ENCODE data around the gene MID2.
"Not testable (repeated sequence)": the region's sequence is repeated elsewhere in the genome, so short reads cannot be mapped to it uniquely, and the experiment has no call there.

The MID2 gene

GRCh38 chrX:107842715-107843400 is 17.2 kb downstream of the MID2 start:
- DNase-seq (ENCODE audit: low spot score): no peak

- no peak for DNase-seq (ENCODE audit: low spot score)
These were observed 20.0 kb downstream of the MID2 start for GRCh38 chrX:107845625-107846024.

- DNase-seq (ENCODE audit: low spot score): no peak
These were observed 22.9 kb downstream of the MID2 start for GRCh38 chrX:107848591-107848990.

- DNase-seq (ENCODE audit: low spot score): no peak
These were observed 24.2 kb downstream of the MID2 start for GRCh38 chrX:107849747-107850421.

- no peak for DNase-seq (ENCODE audit: low spot score)
These were observed 24.7 kb downstream of the MID2 start for GRCh38 chrX:107850422-107850765.

GRCh38 chrX:107851215-107851614 is 25.5 kb downstream of the MID2 start:
- DNase-seq (ENCODE audit: low spot score): no peak

- DNase-seq (ENCODE audit: low spot score): not testable (repeated sequence)
These were observed 26.0 kb downstream of the MID2 start for GRCh38 chrX:107851665-107852064.

- no peak for DNase-seq (ENCODE audit: low spot score)
These were observed 30.6 kb downstream of the MID2 start for GRCh38 chrX:107856289-107856688.

- not testable (repeated sequence) for DNase-seq (ENCODE audit: low spot score)
These were observed 31.4 kb downstream of the MID2 start for GRCh38 chrX:107857041-107857440.

- DNase-seq (ENCODE audit: low spot score): no peak
These were observed 32.2 kb downstream of the MID2 start for GRCh38 chrX:107857837-107858236.

GRCh38 chrX:107861056-107861455 is 35.4 kb downstream of the MID2 start:
- DNase-seq (ENCODE audit: low spot score): no peak

GRCh38 chrX:107871136-107871535 is 45.5 kb downstream of the MID2 start:
- DNase-seq (ENCODE audit: low spot score): no peak

GRCh38 chrX:107878106-107878505 is 52.4 kb downstream of the MID2 start:
- DNase-seq (ENCODE audit: low spot score): no peak

GRCh38 chrX:107880054-107880610 is 54.5 kb downstream of the MID2 start:
- DNase-seq (ENCODE audit: low spot score): no peak

GRCh38 chrX:107894038-107894437 is 68.4 kb downstream of the MID2 start:
- DNase-seq (ENCODE audit: low spot score): peak; percentile 36

GRCh38 chrX:107902721-107903120 is 77.1 kb downstream of the MID2 start:
- DNase-seq (ENCODE audit: low spot score): no peak

- DNase-seq (ENCODE audit: low spot score): no peak
These were observed 79.7 kb downstream of the MID2 start for GRCh38 chrX:107905366-107905765.

- no peak for DNase-seq (ENCODE audit: low spot score)
These were observed 98.6 kb downstream of the MID2 start for GRCh38 chrX:107924136-107924746.

GRCh38 chrX:107934262-107934661 is 108.6 kb downstream of the MID2 start:
- no peak for DNase-seq (ENCODE audit: low spot score)

GRCh38 chrX:107935200-107935599 is 109.5 kb downstream of the MID2 start:
- peak; percentile 1 for DNase-seq (ENCODE audit: low spot score)

GRCh38 chrX:107935664-107936433 is 110.2 kb downstream of the MID2 start:
- no peak for DNase-seq (ENCODE audit: low spot score)

GRCh38 chrX:107936434-107936730 is 110.7 kb downstream of the MID2 start:
- DNase-seq (ENCODE audit: low spot score): no peak

GRCh38 chrX:107940095-107940494 is 114.4 kb downstream of the MID2 start:
- DNase-seq (ENCODE audit: low spot score): no peak
